Liver (tissue), 9 donors: ENCODE measurements around the gene EBPL. TPM values are rescaled to one million over a fixed set of nuclear protein-coding genes. Genes with fewer than 3 reads are reported as not detected.

Experiments used
- DNase-seq: peaks from one replicate; pipeline ENCODE4 v3.0.0-alpha.2; 2017; ENCODE audit warnings: low spot score
- H3K27ac ChIP-seq, 2 donors: one replicate each; pipeline ENCODE4 v1.7.0; 2013; ENCODE audit warnings: inconsistent platforms in 2 of 2, low read length in 2 of 2, control low read depth in 1 of 2, low read depth in 1 of 2, mild to moderate bottlenecking in 1 of 2
- H3K27me3 ChIP-seq, 4 donors: one replicate each; pipeline versions ENCODE4 v1.6.1 to v1.7.0; 2013; ENCODE audit warnings: low read length in 3 of 4, inconsistent platforms in 1 of 4, mild to moderate bottlenecking in 1 of 4, moderate library complexity in 1 of 4; ENCODE audit not compliant: control insufficient read depth in 4 of 4, insufficient read depth in 4 of 4
- H3K36me3 ChIP-seq, 4 donors: one replicate each; pipeline versions ENCODE4 v1.6.1 to v1.7.0; 2013; ENCODE audit warnings: low read length in 3 of 4, mild to moderate bottlenecking in 3 of 4, low read depth in 1 of 4, moderate library complexity in 1 of 4; ENCODE audit not compliant: control insufficient read depth in 4 of 4, insufficient read depth in 3 of 4
- H3K4me1 ChIP-seq, 4 donors: one replicate each; pipeline versions ENCODE4 v1.6.1 to v1.7.0; 2013; ENCODE audit warnings: low read length in 3 of 4, mild to moderate bottlenecking in 3 of 4, moderate library complexity in 1 of 4; ENCODE audit not compliant: control insufficient read depth in 4 of 4, insufficient read depth in 4 of 4
- H3K4me3 ChIP-seq, 3 donors: one replicate each; pipeline versions ENCODE4 v1.6.1 to v1.7.0; 2013; ENCODE audit warnings: low read length in 3 of 3, control low read depth in 1 of 3, low read depth in 1 of 3, mild to moderate bottlenecking in 1 of 3
- H3K9ac ChIP-seq, 2 donors: one replicate each; pipeline ENCODE4 v1.7.0; 2013; ENCODE audit warnings: low read length in 2 of 2, mild to moderate bottlenecking in 2 of 2, moderate library complexity in 2 of 2, control low read depth in 1 of 2, low read depth in 1 of 2
- H3K9me3 ChIP-seq, 4 donors: one replicate each; pipeline versions ENCODE4 v1.6.1 to v1.7.0; 2013; ENCODE audit warnings: low read length in 3 of 4; ENCODE audit not compliant: control insufficient read depth in 4 of 4
- ATF3 ChIP-seq: IDR thresholded peaks from 2 replicates; pipeline ENCODE4 v1.6.1; 2016; ENCODE audit warnings: antibody characterized with exemption
- CTCF ChIP-seq: fragments of 150-350 bp; IDR thresholded peaks from 2 replicates; pipeline ENCODE4 v1.5.1; 2017; ENCODE audit warnings: improper control_type of control experiment, low read depth, low read length; ENCODE audit not compliant: missing input control
- EGR1 ChIP-seq, 2 donors: IDR thresholded peaks; 2 replicates each; pipeline ENCODE4 v1.6.1; 2016 to 2018; ENCODE audit warnings: antibody characterized with exemption in 2 of 2, low read depth in 2 of 2
- FOXA1 ChIP-seq: IDR thresholded peaks from 2 replicates; pipeline ENCODE4 v1.6.1; 2016; ENCODE audit warnings: antibody characterized with exemption
- FOXA2 ChIP-seq: IDR thresholded peaks from 2 replicates; pipeline ENCODE4 v1.6.1; 2016; ENCODE audit warnings: antibody characterized with exemption
- GABPA ChIP-seq, 2 donors: IDR thresholded peaks in 1 of 2; conservative IDR thresholded peaks in 1 of 2; 2 replicates each; pipeline ENCODE4 v1.6.1; 2016; ENCODE audit warnings: antibody characterized with exemption in 2 of 2, mild to moderate bottlenecking in 1 of 2, moderate library complexity in 1 of 2
- HNF4A ChIP-seq, 2 donors: conservative IDR thresholded peaks; 2 replicates each; pipeline ENCODE4 v1.6.1; 2016; ENCODE audit warnings: antibody characterized with exemption in 2 of 2, mild to moderate bottlenecking in 2 of 2
- HNF4G ChIP-seq: IDR thresholded peaks from 2 replicates; pipeline ENCODE4 v1.6.1; 2016; ENCODE audit warnings: antibody characterized with exemption
- JUND ChIP-seq, 2 donors: IDR thresholded peaks; 2 replicates each; pipeline ENCODE4 v1.6.1; 2016; ENCODE audit warnings: antibody characterized with exemption in 2 of 2
- MAX ChIP-seq: IDR thresholded peaks from 2 replicates; pipeline ENCODE4 v1.6.1; 2016; ENCODE audit warnings: antibody characterized with exemption
- NR2F2 ChIP-seq: IDR thresholded peaks from 2 replicates; pipeline ENCODE4 v1.6.1; 2016; ENCODE audit warnings: antibody characterized with exemption
- RAD21 ChIP-seq, 2 donors: IDR thresholded peaks; 2 replicates each; pipeline ENCODE4 v1.6.1; 2016; ENCODE audit warnings: antibody characterized with exemption in 2 of 2, mild to moderate bottlenecking in 2 of 2
- REST ChIP-seq: IDR thresholded peaks from 2 replicates; pipeline ENCODE4 v1.6.1; 2016; ENCODE audit warnings: antibody characterized with exemption, mild to moderate bottlenecking
- RXRA ChIP-seq, 2 donors: IDR thresholded peaks; 2 replicates each; pipeline ENCODE4 v1.6.1; 2017 to 2018; ENCODE audit warnings: antibody characterized with exemption in 2 of 2, mild to moderate bottlenecking in 1 of 2
- SP1 ChIP-seq: IDR thresholded peaks from 2 replicates; pipeline ENCODE4 v1.6.1; 2018; ENCODE audit warnings: antibody characterized with exemption, mild to moderate bottlenecking
- TAF1 ChIP-seq: conservative IDR thresholded peaks from 2 replicates; pipeline ENCODE4 v1.6.1; 2016; ENCODE audit warnings: antibody characterized with exemption, mild to moderate bottlenecking
- YY1 ChIP-seq: IDR thresholded peaks from 2 replicates; pipeline ENCODE4 v1.6.1; 2016; ENCODE audit warnings: antibody characterized with exemption, mild to moderate bottlenecking
- ZBTB33 ChIP-seq: IDR thresholded peaks from 2 replicates; pipeline ENCODE4 v1.6.1; 2016; ENCODE audit warnings: antibody characterized with exemption
- WGBS: extraction: QIAGEN DNeasy Blood & Tissue Kit; methylation state at CpG from one replicate; pipeline ENCODE4 v1.1.7; 2013; 5-methylcytosine and 5-hydroxymethylcytosine counted together
- polyA plus RNA-seq, 2 donors: library from polyadenylated mRNA; stranded (reverse) in 1 of 2; unstranded in 1 of 2; fragments of 200-250 nt in 1 of 2; fragments of >200 nt in 1 of 2; fragmentation: Nextera tagmentation in 1 of 2; extraction: Ambion mirVana in 1 of 2; gene quantifications; one replicate each; pipeline versions ENCODE4 v1.2.1 to v1.2.3, GENCODE V29; 2013 to 2015
- total RNA-seq, 2 donors: library from RNA; depleted of rRNA; stranded (reverse); fragments of >200 nt; gene quantifications; one replicate each; pipeline ENCODE4 v1.2.3, GENCODE V29; 2014
- donor health status: healthy.
- donor health status: healthy.
- donor health status: healthy.
- donor health status: healthy.
- donor health status: healthy.

Gene EBPL
- 10 to 100 TPM; 44.3 to 48.0 TPM for total RNA-seq
- 100 to 1,000 TPM in 1 of 2 donors, 10 to 100 TPM in 1; 53.5 to 122 TPM for polyA plus RNA-seq

GRCh38 chr13:49690995-49691784, at the start of gene EBPL:
Gene EBPL, minus strand, starts transcription at chr13:49691486. Its CDS starts 62 bp downstream, at chr13:49691424.
- Histone ChIP-seq H3K9me3 (no peaks in the 10 kb centered on the region), H3K9ac (peak within 1 kb of the TSS; percentile 73 to 86), H3K27ac (peak within 1 kb of the TSS; percentile 89 to 93), H3K27me3 (no peaks in the 10 kb centered on the region), H3K4me1 (peaks cover 0 to 20% (median 5%) of the 10 kb centered on the region in 4 donors), H3K4me3 (peak within 1 kb of the TSS; percentile 83 to 95 (median 93)), H3K36me3 (peaks cover 0 to 7% (median 3%) of the 10 kb centered on the region in 4 donors)
- peak; percentile 97 for DNase-seq
- WGBS = under 1% methylated on average over 67 of the region's 67 CpGs
- TF ChIP-seq NR2F2 (no peak), EGR1 (IDR thresholded peaks at IDR 0.05; ENCODE audit: low read depth in 2 of 2) (no peak), MAX (no peak), TAF1 (no peak), FOXA2 (no peak), HNF4G (no peak), JUND (IDR thresholded peaks at IDR 0.05) (peak in 1 of 2 donors; percentile 29), SP1 (peak; percentile 84), YY1 (no peak), RAD21 (IDR thresholded peaks at IDR 0.05) (peak in 1 of 2 donors; percentile 37), RXRA (IDR thresholded peaks at IDR 0.05) (peak; percentile 43 to 68), CTCF (no peak), ZBTB33 (no peak), GABPA (IDR thresholded peaks at IDR 0.05 in 1 of 2, conservative IDR thresholded peaks at IDR 0.05 in 1 of 2) (peak in 1 of 2 donors; percentile 30), HNF4A (conservative IDR thresholded peaks at IDR 0.05) (peak in 1 of 2 donors; percentile 44), FOXA1 (no peak), ATF3 (no peak), REST (peak; percentile 95)
